C4-2B (cell line): Measurements from ENCODE around the gene COL13A1.
A peak's percentile ranks its signal among the peaks of the same experiment; 100 is the strongest.

Source experiments
- ZFX ChIP-seq: fragments of 450-650 bp; IDR thresholded peaks from 2 replicates; pipeline ENCODE4 v1.6.1; 2017
- TF ChIP-seq, protein P1 (sequence below): fragments of 450-650 bp; conservative IDR thresholded peaks from 2 replicates; pipeline ENCODE4 v1.5.1; 2017; ENCODE audit warnings: mild to moderate bottlenecking

DNA sequence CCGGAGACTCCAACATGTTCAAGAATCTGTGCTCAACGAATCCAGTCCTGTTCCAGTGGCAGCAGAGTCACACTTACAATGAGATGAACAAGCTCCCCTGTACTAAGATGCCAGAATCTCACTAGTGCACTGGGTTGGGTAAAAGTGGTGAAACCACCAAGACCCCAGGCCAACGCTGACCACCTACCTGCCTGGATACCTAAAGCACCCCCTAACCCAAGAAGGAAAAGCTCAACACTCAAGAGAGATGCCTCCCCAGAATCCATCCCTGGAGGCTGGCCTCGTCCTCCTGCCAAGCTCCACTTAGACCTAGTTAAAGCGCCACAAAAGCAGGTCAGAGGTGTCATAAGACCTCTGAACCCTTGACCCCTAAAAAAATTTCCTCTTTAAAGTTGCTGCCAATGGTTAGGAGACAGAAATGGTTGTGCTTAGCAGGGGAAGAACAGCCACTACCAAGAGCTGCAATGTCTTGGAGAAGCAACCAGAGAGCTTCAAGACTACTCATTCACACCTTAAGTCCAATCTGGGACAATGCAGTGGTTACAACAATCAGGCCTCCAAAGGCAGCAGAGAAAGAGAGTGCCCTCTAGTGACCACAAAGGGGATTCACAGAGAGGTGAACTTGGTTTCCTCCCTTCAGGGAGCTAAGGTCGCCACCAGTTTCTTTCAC, 156.3 kb downstream of the COL13A1 start:
- TF ChIP-seq, protein P1, sequence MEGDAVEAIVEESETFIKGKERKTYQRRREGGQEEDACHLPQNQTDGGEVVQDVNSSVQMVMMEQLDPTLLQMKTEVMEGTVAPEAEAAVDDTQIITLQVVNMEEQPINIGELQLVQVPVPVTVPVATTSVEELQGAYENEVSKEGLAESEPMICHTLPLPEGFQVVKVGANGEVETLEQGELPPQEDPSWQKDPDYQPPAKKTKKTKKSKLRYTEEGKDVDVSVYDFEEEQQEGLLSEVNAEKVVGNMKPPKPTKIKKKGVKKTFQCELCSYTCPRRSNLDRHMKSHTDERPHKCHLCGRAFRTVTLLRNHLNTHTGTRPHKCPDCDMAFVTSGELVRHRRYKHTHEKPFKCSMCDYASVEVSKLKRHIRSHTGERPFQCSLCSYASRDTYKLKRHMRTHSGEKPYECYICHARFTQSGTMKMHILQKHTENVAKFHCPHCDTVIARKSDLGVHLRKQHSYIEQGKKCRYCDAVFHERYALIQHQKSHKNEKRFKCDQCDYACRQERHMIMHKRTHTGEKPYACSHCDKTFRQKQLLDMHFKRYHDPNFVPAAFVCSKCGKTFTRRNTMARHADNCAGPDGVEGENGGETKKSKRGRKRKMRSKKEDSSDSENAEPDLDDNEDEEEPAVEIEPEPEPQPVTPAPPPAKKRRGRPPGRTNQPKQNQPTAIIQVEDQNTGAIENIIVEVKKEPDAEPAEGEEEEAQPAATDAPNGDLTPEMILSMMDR: peak; percentile 95
- TF ChIP-seq ZFX: no peak
